Jurkat, Clone E6-1 (cell line): Measurements from ENCODE around the gene ABHD2. TPM values are rescaled to one million over a fixed set of nuclear protein-coding genes. Genes with fewer than 3 reads are reported as not detected.
A peak's percentile ranks its signal among the peaks of the same experiment; 100 is the strongest.
"Not testable (repeated sequence)": the region's sequence is repeated elsewhere in the genome, so short reads cannot be mapped to it uniquely, and the experiment has no call there.

ENCODE experiments used
- DNase-seq: peaks from one replicate; pipeline ENCODE4 v3.0.0-alpha.2; 2011; ENCODE audit warnings: low read depth, low spot score
- H3K4me3 ChIP-seq: 2 replicates; pipeline ENCODE4 v1.5.1; 2011; ENCODE audit warnings: mild to moderate bottlenecking, low read length, control low read depth, moderate library complexity
- polyA plus RNA-seq: library from polyadenylated mRNA; unstranded; fragments of >200 nt; gene quantifications from one replicate; pipeline ENCODE4 v1.2.1, GENCODE V29; 2012; ENCODE audit warnings: missing spikeins; ENCODE audit not compliant: insufficient read length, insufficient read depth

The ABHD2 gene
- 24.4 TPM for polyA plus RNA-seq

GRCh38 chr15:89087830-89088604, at the start of gene ABHD2:
Gene ABHD2 (plus strand): TSS chr15:89088456. CDS start chr15:89116328, 27,872 bp downstream.
- DNase-seq = peak; percentile 100
- peak within 1 kb of the TSS; percentile 88 for H3K4me3 ChIP-seq

GRCh38 chr15:89039142-89039541, 49.1 kb upstream of the ABHD2 start:
- no peak for DNase-seq
- H3K4me3 ChIP-seq = no peak overlapping the region

- peak overlapping the region; percentile 38 for H3K4me3 ChIP-seq
- no peak for DNase-seq
These were observed 46.7 kb upstream of the ABHD2 start for GRCh38 chr15:89041507-89041906.

- H3K4me3 ChIP-seq = no peak overlapping the region
- no peak for DNase-seq
These were observed 45.9 kb upstream of the ABHD2 start for GRCh38 chr15:89042387-89042786.

GRCh38 chr15:89043031-89044002, 44.9 kb upstream of the ABHD2 start:
- DNase-seq = no peak
- H3K4me3 ChIP-seq = no peak overlapping the region

GRCh38 chr15:89049016-89049666, 39.1 kb upstream of the ABHD2 start:
- not testable (repeated sequence) for DNase-seq, H3K4me3 ChIP-seq

- no peak for DNase-seq
- H3K4me3 ChIP-seq = no peak overlapping the region
These were observed 36.4 kb upstream of the ABHD2 start for GRCh38 chr15:89051875-89052274.

- peak; percentile 32 for DNase-seq
These were observed 35.8 kb upstream of the ABHD2 start for GRCh38 chr15:89052474-89052873.

GRCh38 chr15:89054873-89055272, 33.4 kb upstream of the ABHD2 start:
- no peak for DNase-seq
- no peak overlapping the region for H3K4me3 ChIP-seq

More at GRCh38 chr15:89052474-89052873, 35.8 kb upstream of the ABHD2 start:
- no peak overlapping the region for H3K4me3 ChIP-seq

- H3K4me3 ChIP-seq = no peak overlapping the region
- DNase-seq = peak; percentile 51
These were observed 30.6 kb upstream of the ABHD2 start for GRCh38 chr15:89057506-89058133.

- no peak overlapping the region for H3K4me3 ChIP-seq
- no peak for DNase-seq
These were observed 29.9 kb upstream of the ABHD2 start for GRCh38 chr15:89058376-89058775.

GRCh38 chr15:89058876-89059405, 29.3 kb upstream of the ABHD2 start:
- no peak for DNase-seq
- H3K4me3 ChIP-seq = no peak overlapping the region

GRCh38 chr15:89066280-89066679, 22.0 kb upstream of the ABHD2 start:
- no peak for DNase-seq
- no peak overlapping the region for H3K4me3 ChIP-seq

- no peak for DNase-seq
- no peak overlapping the region for H3K4me3 ChIP-seq
These were observed 20.5 kb upstream of the ABHD2 start for GRCh38 chr15:89067751-89068150.

GRCh38 chr15:89068325-89068784, 19.9 kb upstream of the ABHD2 start:
- no peak overlapping the region for H3K4me3 ChIP-seq
- no peak for DNase-seq

GRCh38 chr15:89070197-89071124, 17.8 kb upstream of the ABHD2 start:
- H3K4me3 ChIP-seq = no peak overlapping the region

GRCh38 chr15:89071471-89071870, 16.8 kb upstream of the ABHD2 start:
- no peak for DNase-seq
- H3K4me3 ChIP-seq = no peak overlapping the region

More at GRCh38 chr15:89070197-89071124, 17.8 kb upstream of the ABHD2 start:
- no peak for DNase-seq
